ENCODE measurements around the gene TMPRSS4. TPM values are rescaled to one million over a fixed set of nuclear protein-coding genes. Genes with fewer than 3 reads are reported as not detected.
A peak's percentile ranks its signal among the peaks of the same experiment; 100 is the strongest.

The TMPRSS4 gene
- total and polyA plus RNA-seq, 9 of the 15 experiments (the other 6 are each of a cell fraction or from before 2014, with no cell fraction given) = 4.0 to 10.0 (median 5.6) TPM

DNA sequence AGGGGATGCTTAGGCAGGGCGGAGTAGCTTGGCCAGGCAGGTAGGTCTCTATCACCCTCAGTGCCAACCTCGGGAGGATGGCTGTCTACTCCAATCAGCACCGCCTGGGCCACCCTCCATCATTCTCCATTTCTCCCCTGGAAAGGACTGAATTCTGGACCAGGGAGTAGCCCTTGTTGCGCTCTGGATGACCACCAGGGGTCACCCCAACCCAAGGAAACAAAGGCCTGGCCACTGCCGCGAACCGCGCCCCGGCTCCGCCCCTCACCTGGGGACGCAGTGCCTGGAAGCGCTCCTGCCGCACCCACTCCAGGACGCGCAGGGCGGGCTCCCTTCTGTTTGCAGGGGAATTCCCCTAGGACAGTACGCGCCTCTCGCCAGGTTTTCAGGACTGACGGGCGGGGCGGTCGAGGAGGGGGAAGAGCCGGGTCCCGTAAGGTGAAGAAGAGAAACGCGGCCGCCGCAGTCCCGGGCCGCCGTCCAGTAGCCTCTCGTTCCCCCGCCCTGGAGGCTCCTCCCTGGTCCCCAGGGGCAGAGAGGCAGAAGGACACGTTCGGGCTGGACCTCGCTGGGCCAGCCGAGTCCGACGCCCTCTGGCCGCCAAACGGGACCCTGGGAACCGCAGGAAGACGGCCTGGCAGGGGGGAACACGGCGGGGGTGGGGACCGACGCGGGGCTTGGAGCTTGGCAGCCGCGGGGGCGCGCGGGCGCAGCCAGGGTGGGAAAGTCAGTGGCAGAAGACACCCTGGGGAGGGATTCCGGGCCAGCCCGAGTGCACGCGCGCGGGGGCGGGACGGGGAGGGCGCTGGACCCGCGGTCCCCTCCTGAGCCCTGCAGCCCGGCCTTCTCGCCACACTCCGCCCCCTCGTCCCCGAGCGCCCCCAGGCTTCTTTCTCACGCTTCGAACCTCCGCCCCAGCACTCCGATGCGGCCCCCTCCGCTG is 68.7 kb downstream of the TMPRSS4 start (continued):
- TF ChIP-seq, protein P1, sequence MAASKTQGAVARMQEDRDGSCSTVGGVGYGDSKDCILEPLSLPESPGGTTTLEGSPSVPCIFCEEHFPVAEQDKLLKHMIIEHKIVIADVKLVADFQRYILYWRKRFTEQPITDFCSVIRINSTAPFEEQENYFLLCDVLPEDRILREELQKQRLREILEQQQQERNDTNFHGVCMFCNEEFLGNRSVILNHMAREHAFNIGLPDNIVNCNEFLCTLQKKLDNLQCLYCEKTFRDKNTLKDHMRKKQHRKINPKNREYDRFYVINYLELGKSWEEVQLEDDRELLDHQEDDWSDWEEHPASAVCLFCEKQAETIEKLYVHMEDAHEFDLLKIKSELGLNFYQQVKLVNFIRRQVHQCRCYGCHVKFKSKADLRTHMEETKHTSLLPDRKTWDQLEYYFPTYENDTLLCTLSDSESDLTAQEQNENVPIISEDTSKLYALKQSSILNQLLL (CRISPR knock-in tag; IDR thresholded peaks at IDR 0.05; ENCODE audit: borderline replicate concordance) = no peak
- TF ChIP-seq, protein P2, sequence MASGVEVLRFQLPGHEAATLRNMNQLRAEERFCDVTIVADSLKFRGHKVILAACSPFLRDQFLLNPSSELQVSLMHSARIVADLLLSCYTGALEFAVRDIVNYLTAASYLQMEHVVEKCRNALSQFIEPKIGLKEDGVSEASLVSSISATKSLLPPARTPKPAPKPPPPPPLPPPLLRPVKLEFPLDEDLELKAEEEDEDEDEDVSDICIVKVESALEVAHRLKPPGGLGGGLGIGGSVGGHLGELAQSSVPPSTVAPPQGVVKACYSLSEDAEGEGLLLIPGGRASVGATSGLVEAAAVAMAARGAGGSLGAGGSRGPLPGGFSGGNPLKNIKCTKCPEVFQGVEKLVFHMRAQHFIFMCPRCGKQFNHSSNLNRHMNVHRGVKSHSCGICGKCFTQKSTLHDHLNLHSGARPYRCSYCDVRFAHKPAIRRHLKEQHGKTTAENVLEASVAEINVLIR (CRISPR knock-in tag; IDR thresholded peaks at IDR 0.05) = no peak
- no peak for TF ChIP-seq POU5F1 (IDR thresholded peaks at IDR 0.05; ENCODE audit: borderline replicate concordance, low read depth, low read length, partially characterized antibody)
- no peak for TF ChIP-seq PHF20 (IDR thresholded peaks at IDR 0.05; ENCODE audit: partially characterized antibody)
- TF ChIP-seq FOXK2 (conservative IDR thresholded peaks at IDR 0.05 in 1 of 2, IDR thresholded peaks at IDR 0.05 in 1 of 2; ENCODE audit: low read depth in 2 of 2) = peak; percentile 89
- TF ChIP-seq SPI1 (IDR thresholded peaks at IDR 0.05; ENCODE audit: borderline replicate concordance, low read depth, low read length) = no peak
- no peak for TF ChIP-seq HMG20B (CRISPR knock-in tag; IDR thresholded peaks at IDR 0.05)
- TF ChIP-seq, protein P3, sequence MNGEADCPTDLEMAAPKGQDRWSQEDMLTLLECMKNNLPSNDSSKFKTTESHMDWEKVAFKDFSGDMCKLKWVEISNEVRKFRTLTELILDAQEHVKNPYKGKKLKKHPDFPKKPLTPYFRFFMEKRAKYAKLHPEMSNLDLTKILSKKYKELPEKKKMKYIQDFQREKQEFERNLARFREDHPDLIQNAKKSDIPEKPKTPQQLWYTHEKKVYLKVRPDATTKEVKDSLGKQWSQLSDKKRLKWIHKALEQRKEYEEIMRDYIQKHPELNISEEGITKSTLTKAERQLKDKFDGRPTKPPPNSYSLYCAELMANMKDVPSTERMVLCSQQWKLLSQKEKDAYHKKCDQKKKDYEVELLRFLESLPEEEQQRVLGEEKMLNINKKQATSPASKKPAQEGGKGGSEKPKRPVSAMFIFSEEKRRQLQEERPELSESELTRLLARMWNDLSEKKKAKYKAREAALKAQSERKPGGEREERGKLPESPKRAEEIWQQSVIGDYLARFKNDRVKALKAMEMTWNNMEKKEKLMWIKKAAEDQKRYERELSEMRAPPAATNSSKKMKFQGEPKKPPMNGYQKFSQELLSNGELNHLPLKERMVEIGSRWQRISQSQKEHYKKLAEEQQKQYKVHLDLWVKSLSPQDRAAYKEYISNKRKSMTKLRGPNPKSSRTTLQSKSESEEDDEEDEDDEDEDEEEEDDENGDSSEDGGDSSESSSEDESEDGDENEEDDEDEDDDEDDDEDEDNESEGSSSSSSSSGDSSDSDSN (IDR thresholded peaks at IDR 0.05; ENCODE audit: borderline replicate concordance in 1 of 2, low read depth in 2 of 2, low read length in 2 of 2) = 0 out of 4 replicates have a peak, but pooled peaks of 1 of the 2 experiments have one; percentile 35
- TF ChIP-seq, protein P4, sequence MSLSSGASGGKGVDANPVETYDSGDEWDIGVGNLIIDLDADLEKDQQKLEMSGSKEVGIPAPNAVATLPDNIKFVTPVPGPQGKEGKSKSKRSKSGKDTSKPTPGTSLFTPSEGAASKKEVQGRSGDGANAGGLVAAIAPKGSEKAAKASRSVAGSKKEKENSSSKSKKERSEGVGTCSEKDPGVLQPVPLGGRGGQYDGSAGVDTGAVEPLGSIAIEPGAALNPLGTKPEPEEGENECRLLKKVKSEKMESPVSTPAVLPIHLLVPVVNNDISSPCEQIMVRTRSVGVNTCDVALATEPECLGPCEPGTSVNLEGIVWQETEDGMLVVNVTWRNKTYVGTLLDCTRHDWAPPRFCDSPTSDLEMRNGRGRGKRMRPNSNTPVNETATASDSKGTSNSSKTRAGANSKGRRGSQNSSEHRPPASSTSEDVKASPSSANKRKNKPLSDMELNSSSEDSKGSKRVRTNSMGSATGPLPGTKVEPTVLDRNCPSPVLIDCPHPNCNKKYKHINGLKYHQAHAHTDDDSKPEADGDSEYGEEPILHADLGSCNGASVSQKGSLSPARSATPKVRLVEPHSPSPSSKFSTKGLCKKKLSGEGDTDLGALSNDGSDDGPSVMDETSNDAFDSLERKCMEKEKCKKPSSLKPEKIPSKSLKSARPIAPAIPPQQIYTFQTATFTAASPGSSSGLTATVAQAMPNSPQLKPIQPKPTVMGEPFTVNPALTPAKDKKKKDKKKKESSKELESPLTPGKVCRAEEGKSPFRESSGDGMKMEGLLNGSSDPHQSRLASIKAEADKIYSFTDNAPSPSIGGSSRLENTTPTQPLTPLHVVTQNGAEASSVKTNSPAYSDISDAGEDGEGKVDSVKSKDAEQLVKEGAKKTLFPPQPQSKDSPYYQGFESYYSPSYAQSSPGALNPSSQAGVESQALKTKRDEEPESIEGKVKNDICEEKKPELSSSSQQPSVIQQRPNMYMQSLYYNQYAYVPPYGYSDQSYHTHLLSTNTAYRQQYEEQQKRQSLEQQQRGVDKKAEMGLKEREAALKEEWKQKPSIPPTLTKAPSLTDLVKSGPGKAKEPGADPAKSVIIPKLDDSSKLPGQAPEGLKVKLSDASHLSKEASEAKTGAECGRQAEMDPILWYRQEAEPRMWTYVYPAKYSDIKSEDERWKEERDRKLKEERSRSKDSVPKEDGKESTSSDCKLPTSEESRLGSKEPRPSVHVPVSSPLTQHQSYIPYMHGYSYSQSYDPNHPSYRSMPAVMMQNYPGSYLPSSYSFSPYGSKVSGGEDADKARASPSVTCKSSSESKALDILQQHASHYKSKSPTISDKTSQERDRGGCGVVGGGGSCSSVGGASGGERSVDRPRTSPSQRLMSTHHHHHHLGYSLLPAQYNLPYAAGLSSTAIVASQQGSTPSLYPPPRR (CRISPR knock-in tag; IDR thresholded peaks at IDR 0.05; ENCODE audit: borderline replicate concordance) = no peak
- no peak for TF ChIP-seq PRPF4 (IDR thresholded peaks at IDR 0.05; ENCODE audit: insufficient read depth, low read depth, low read length, poor library complexity, severe bottlenecking)
- TF ChIP-seq, protein P5, sequence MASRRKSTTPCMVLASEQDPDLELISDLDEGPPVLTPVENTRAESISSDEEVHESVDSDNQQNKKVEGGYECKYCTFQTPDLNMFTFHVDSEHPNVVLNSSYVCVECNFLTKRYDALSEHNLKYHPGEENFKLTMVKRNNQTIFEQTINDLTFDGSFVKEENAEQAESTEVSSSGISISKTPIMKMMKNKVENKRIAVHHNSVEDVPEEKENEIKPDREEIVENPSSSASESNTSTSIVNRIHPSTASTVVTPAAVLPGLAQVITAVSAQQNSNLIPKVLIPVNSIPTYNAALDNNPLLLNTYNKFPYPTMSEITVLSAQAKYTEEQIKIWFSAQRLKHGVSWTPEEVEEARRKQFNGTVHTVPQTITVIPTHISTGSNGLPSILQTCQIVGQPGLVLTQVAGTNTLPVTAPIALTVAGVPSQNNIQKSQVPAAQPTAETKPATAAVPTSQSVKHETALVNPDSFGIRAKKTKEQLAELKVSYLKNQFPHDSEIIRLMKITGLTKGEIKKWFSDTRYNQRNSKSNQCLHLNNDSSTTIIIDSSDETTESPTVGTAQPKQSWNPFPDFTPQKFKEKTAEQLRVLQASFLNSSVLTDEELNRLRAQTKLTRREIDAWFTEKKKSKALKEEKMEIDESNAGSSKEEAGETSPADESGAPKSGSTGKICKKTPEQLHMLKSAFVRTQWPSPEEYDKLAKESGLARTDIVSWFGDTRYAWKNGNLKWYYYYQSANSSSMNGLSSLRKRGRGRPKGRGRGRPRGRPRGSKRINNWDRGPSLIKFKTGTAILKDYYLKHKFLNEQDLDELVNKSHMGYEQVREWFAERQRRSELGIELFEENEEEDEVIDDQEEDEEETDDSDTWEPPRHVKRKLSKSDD (conservative IDR thresholded peaks at IDR 0.05; ENCODE audit: low read length) = 0 out of 2 replicates have a peak, but pooled peaks have one; percentile 36
